HPDE6-E6E7 (cell line): ENCODE results near the gene APP.

ENCODE experiments used
- DNase-seq: peaks from one replicate; pipeline ENCODE4 v3.0.0; 2011; ENCODE audit warnings: missing footprints; ENCODE audit errors: extremely low spot score

APP gene

GRCh38 chr21:25867061-25867460, 303.5 kb downstream of the APP start:
- DNase-seq = no peak

GRCh38 chr21:25863747-25864146, 306.8 kb downstream of the APP start:
- no peak for DNase-seq

GRCh38 chr21:25863031-25863430, 307.5 kb downstream of the APP start:
- DNase-seq = no peak

- DNase-seq = no peak
These were observed 308.0 kb downstream of the APP start for GRCh38 chr21:25862596-25862995.

- no peak for DNase-seq
These were observed 308.5 kb downstream of the APP start for GRCh38 chr21:25862112-25862511.

- DNase-seq = no peak
These were observed 311.2 kb downstream of the APP start for GRCh38 chr21:25859235-25859929.

- DNase-seq = no peak
These were observed 312.2 kb downstream of the APP start for GRCh38 chr21:25858325-25858724.

GRCh38 chr21:25857308-25858074, 313.1 kb downstream of the APP start:
- no peak for DNase-seq

- no peak for DNase-seq
These were observed 315.0 kb downstream of the APP start for GRCh38 chr21:25855576-25855975.

- DNase-seq = no peak
These were observed 320.3 kb downstream of the APP start for GRCh38 chr21:25850126-25850842.

GRCh38 chr21:25848309-25848708, 322.3 kb downstream of the APP start:
- DNase-seq = no peak

- no peak for DNase-seq
These were observed 324.8 kb downstream of the APP start for GRCh38 chr21:25845729-25846256.

- DNase-seq = no peak
These were observed 327.6 kb downstream of the APP start for GRCh38 chr21:25842925-25843324.

GRCh38 chr21:25838809-25839208, 331.8 kb downstream of the APP start:
- DNase-seq = no peak

- no peak for DNase-seq
These were observed 332.9 kb downstream of the APP start for GRCh38 chr21:25837533-25838265.

- DNase-seq = no peak
These were observed 334.2 kb downstream of the APP start for GRCh38 chr21:25836396-25836795.

GRCh38 chr21:25834381-25834780, 336.2 kb downstream of the APP start:
- no peak for DNase-seq

- no peak for DNase-seq
These were observed 339.1 kb downstream of the APP start for GRCh38 chr21:25831300-25831960.
